ENCODE results near the gene QRFPR.

GRCh38 chr4:121326597-121326996, 54.2 kb downstream of the QRFPR start:
- TF ChIP-seq CTCF (IDR thresholded peaks at IDR 0.05) (no peak), POLR2A (IDR thresholded peaks at IDR 0.05) (no peak)

All from right lobe of liver (tissue), 4 donors.